ENCODE data around the gene CCDC40.

Gene CCDC40

GRCh38 chr17:80002070-80002641 is 34.3 kb upstream of the CCDC40 start:
- no peak for DNase-seq

- DNase-seq, result no peak
These were observed 33.6 kb upstream of the CCDC40 start for GRCh38 chr17:80002690-80003490.

- DNase-seq, result no peak
These were observed 32.5 kb upstream of the CCDC40 start for GRCh38 chr17:80003969-80004368.

GRCh38 chr17:80005360-80006338 is 30.8 kb upstream of the CCDC40 start:
- peak in 1 of 2 donors; percentile 59 for DNase-seq

- DNase-seq, result no peak
These were observed 30.1 kb upstream of the CCDC40 start for GRCh38 chr17:80006339-80006720.

- no peak for DNase-seq
These were observed 29.4 kb upstream of the CCDC40 start for GRCh38 chr17:80006811-80007752.

- no peak for DNase-seq
These were observed 28.5 kb upstream of the CCDC40 start for GRCh38 chr17:80007939-80008338.

GRCh38 chr17:80008383-80008840 is 28.0 kb upstream of the CCDC40 start:
- DNase-seq, result peak; percentile 37 to 87

- DNase-seq, result no peak
These were observed 27.6 kb upstream of the CCDC40 start for GRCh38 chr17:80008848-80009247.

- DNase-seq, result no peak
These were observed 26.8 kb upstream of the CCDC40 start for GRCh38 chr17:80009391-80010282.

- DNase-seq, result no peak
These were observed 26.1 kb upstream of the CCDC40 start for GRCh38 chr17:80010283-80010858.

GRCh38 chr17:80011989-80012555 is 24.4 kb upstream of the CCDC40 start:
- peak in 1 of 2 donors; percentile 30 for DNase-seq

GRCh38 chr17:80012765-80013741 is 23.4 kb upstream of the CCDC40 start:
- DNase-seq, result no peak

GRCh38 chr17:80017226-80018010 is 19.0 kb upstream of the CCDC40 start:
- no peak for DNase-seq

GRCh38 chr17:80018917-80019651 is 17.4 kb upstream of the CCDC40 start:
- no peak for DNase-seq

GRCh38 chr17:80021600-80021999 is 14.8 kb upstream of the CCDC40 start:
- no peak for DNase-seq

GRCh38 chr17:80023481-80024205 is 12.8 kb upstream of the CCDC40 start:
- no peak for DNase-seq
